Left ventricle myocardium inferior (tissue), 1 donor: ENCODE results near the gene PC. TPM values are rescaled to one million over a fixed set of nuclear protein-coding genes. Genes with fewer than 3 reads are reported as not detected.
A peak's percentile ranks its signal among the peaks of the same experiment; 100 is the strongest.

Source experiments
- DNase-seq: peaks from one replicate; pipeline ENCODE4 v3.0.0-alpha.2; 2020
- H3K27ac ChIP-seq: fragments of 200-600 bp; replicated peaks from 2 replicates; pipeline ENCODE4 v1.8.0; 2021
- H3K27me3 ChIP-seq: fragments of 200-600 bp; 2 replicates; pipeline ENCODE4 v1.8.0; 2021; ENCODE audit warnings: low read depth
- H3K36me3 ChIP-seq: fragments of 200-600 bp; 2 replicates; pipeline ENCODE4 v1.8.0; 2021
- H3K4me1 ChIP-seq: fragments of 200-600 bp; 2 replicates; pipeline ENCODE4 v1.8.0; 2021
- H3K4me3 ChIP-seq: fragments of 200-600 bp; 2 replicates; pipeline ENCODE4 v1.8.0; 2021; ENCODE audit warnings: mild to moderate bottlenecking, moderate library complexity
- H3K9me3 ChIP-seq: fragments of 200-600 bp; replicated peaks from 2 replicates; pipeline ENCODE4 v1.8.0; 2021
- intact Hi-C: fragments of 100-400 bp; cut with micrococcal nuclease; formaldehyde crosslinking; loops from one replicate; pipeline ENCODE4 v1.11.0; 2022
- total RNA-seq: library from RNA; stranded (reverse); fragmentation: NEBNext Ultra II Directional; extraction: Animal tissue kit (Norgen Biotek cat#: 25700); gene quantifications from one replicate; pipeline ENCODE4 v1.2.1, GENCODE V29; 2021
- TF ChIP-seq, protein P1 (sequence below): fragments of 200-600 bp; IDR thresholded peaks from 2 replicates; pipeline ENCODE4 v1.8.0; 2021; ENCODE audit warnings: antibody characterized with exemption, mild to moderate bottlenecking, borderline replicate concordance
- donor health status: DM: no; HTN: yes; CAD: no; lungs with severe emphysema.

PC gene
- total RNA-seq, 1 donor from 2014 or later = 10.3 TPM

- H3K36me3 ChIP-seq = peaks cover 3% of the 10 kb centered on the region
- no peaks in the 10 kb centered on the region for H3K27me3 ChIP-seq
- intact Hi-C loops = no loop called here
- no peak overlapping the region for H3K27ac ChIP-seq
- H3K4me1 ChIP-seq = peaks cover 11% of the 10 kb centered on the region
- no peak for DNase-seq
- no peaks in the 10 kb centered on the region for H3K9me3 ChIP-seq
- TF ChIP-seq, protein P1, sequence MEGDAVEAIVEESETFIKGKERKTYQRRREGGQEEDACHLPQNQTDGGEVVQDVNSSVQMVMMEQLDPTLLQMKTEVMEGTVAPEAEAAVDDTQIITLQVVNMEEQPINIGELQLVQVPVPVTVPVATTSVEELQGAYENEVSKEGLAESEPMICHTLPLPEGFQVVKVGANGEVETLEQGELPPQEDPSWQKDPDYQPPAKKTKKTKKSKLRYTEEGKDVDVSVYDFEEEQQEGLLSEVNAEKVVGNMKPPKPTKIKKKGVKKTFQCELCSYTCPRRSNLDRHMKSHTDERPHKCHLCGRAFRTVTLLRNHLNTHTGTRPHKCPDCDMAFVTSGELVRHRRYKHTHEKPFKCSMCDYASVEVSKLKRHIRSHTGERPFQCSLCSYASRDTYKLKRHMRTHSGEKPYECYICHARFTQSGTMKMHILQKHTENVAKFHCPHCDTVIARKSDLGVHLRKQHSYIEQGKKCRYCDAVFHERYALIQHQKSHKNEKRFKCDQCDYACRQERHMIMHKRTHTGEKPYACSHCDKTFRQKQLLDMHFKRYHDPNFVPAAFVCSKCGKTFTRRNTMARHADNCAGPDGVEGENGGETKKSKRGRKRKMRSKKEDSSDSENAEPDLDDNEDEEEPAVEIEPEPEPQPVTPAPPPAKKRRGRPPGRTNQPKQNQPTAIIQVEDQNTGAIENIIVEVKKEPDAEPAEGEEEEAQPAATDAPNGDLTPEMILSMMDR = no peak
- no peak overlapping the region for H3K4me3 ChIP-seq
Measured at GRCh38 chr11:66860449-66860831, 97.7 kb downstream of the PC start.

DNA sequence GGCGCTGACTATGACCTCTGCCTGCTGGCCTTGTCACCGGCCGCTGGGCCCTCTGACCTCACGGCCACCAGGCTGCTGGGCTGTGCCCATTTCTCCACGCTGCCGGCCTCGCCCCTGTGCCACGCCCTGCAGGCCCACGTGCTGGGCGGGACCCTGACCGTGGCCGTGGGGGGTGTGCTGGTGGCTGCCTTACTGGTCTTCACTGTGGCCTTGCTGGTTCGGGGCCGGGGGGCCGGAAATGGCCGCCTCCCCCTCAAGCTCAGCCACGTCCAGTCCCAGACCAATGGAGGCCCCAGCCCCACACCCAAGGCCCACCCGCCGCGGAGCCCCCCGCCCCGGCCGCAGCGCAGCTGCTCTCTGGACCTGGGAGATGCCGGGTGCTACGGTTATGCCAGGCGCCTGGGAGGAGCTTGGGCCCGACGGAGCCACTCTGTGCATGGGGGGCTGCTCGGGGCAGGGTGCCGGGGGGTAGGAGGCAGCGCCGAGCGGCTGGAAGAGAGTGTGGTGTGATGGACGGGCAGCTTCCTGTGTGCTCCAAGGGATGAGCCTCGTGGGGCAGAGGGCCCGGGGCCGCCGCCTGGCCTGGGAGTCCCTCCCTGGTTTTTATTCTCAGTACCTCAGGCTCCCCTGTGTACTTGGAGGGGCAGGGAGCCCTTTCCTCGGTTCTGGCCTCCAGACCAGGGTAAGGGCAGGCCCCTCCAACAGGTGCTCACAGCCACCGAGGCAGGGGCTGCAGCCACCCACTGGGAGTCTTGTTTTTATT is 98.3 kb downstream of the PC start:
- H3K4me3 ChIP-seq = no peak overlapping the region

DNA sequence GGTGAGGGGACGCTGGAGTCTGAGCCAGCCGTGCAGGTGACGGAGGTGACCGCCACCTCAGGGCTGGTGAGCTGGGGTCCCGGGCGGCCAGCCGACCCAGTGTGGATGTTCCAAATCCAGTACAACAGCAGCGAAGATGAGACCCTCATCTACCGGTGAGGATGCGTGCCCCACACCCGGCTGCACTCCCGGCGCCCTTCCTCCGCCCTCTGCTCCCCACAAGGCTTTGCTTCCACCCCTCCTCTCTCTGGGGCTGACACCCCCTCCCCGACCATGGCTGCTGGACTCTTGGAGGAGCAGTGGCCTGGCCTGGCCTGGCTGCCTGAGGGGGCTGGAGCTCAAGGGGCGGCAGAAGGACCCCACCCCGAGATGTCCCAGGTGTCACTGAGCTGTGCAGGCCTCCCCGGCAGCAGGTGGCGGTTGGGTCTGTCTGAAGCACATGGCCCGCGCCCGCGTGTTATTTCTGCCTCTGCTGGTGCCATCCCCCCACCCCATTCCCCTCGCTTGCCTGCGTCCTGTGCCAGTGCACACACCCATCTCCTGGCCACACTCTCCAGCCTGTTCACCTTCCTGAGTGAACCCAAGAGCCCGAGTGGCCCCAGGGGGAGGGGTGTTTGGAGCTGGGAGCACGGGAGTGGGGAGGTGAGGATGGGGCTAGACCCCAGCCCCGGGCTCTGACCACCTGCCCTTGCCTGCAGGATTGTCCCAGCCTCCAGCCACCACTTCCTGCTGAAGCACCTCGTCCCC is 99.1 kb downstream of the PC start:
- Histone ChIP-seq H3K36me3 (peaks cover 3% of the 10 kb centered on the region), H3K27me3 (no peaks in the 10 kb centered on the region), H3K4me1 (peaks cover 15% of the 10 kb centered on the region), H3K4me3 (no peak overlapping the region), H3K27ac (no peak overlapping the region), H3K9me3 (no peaks in the 10 kb centered on the region)
- TF ChIP-seq, protein P1 = no peak
- DNase-seq = no peak
- intact Hi-C loops = no loop called here

More for the DNA sequence above, 98.3 kb downstream of the PC start:
- DNase-seq = no peak
- H3K36me3 ChIP-seq = peaks cover 3% of the 10 kb centered on the region
- no peak overlapping the region for H3K27ac ChIP-seq
- H3K27me3 ChIP-seq = no peaks in the 10 kb centered on the region
- TF ChIP-seq, protein P1 = no peak
- no peaks in the 10 kb centered on the region for H3K9me3 ChIP-seq
- peaks cover 15% of the 10 kb centered on the region for H3K4me1 ChIP-seq
- intact Hi-C loops = no loop called here

DNA sequence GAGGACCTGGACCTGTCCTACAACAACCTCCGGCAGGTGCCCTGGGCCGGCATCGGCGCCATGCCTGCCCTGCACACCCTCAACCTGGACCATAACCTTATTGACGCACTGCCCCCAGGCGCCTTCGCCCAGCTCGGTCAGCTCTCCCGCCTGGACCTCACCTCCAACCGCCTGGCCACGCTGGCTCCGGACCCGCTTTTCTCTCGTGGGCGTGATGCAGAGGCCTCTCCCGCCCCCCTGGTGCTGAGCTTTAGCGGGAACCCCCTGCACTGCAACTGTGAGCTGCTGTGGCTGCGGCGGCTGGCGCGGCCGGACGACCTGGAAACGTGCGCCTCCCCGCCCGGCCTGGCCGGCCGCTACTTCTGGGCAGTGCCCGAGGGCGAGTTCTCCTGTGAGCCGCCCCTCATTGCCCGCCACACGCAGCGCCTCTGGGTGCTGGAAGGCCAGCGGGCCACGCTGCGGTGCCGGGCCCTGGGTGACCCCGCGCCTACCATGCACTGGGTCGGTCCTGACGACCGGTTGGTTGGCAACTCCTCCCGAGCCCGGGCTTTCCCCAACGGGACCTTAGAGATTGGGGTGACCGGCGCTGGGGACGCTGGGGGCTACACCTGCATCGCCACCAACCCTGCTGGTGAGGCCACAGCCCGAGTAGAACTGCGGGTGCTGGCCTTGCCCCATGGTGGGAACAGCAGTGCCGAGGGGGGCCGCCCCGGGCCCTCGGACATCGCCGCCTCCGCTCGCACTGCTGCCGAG is 99.8 kb downstream of the PC start:
- H3K36me3 ChIP-seq = peaks cover 3% of the 10 kb centered on the region
- H3K27ac ChIP-seq = no peak overlapping the region
- no peaks in the 10 kb centered on the region for H3K27me3 ChIP-seq
- H3K9me3 ChIP-seq = no peaks in the 10 kb centered on the region
- DNase-seq = no peak
- no peak overlapping the region for H3K4me3 ChIP-seq
- peaks cover 15% of the 10 kb centered on the region for H3K4me1 ChIP-seq
- TF ChIP-seq, protein P1 = no peak
- intact Hi-C loops = no loop called here

DNA sequence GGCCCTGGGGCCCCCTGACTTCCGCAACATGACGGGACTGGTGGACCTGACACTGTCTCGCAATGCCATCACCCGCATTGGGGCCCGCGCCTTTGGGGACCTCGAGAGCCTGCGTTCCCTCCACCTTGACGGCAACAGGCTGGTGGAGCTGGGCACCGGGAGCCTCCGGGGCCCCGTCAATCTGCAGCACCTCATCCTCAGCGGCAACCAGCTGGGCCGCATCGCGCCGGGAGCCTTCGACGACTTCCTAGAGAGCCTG is 100.3 kb downstream of the PC start:
- H3K4me3 ChIP-seq = peak overlapping the region; percentile 82
- H3K27ac ChIP-seq = no peak overlapping the region

More for the DNA sequence above, 100.3 kb downstream of the PC start:
- TF ChIP-seq, protein P1 = no peak
- H3K4me1 ChIP-seq = peaks cover 15% of the 10 kb centered on the region
- intact Hi-C loops = no loop called here
- peaks cover 3% of the 10 kb centered on the region for H3K36me3 ChIP-seq
- no peaks in the 10 kb centered on the region for H3K27me3 ChIP-seq
- H3K9me3 ChIP-seq = no peaks in the 10 kb centered on the region
- DNase-seq = no peak
